ENCODE results near the gene MPND.

- TF ChIP-seq SUZ12 (IDR thresholded peaks at IDR 0.05; ENCODE audit: extremely low read depth, insufficient read depth, insufficient read length), result no peak
- no peak for TF ChIP-seq YY1 (IDR thresholded peaks at IDR 0.05; ENCODE audit: insufficient read depth, insufficient read length)
- TF ChIP-seq ZNF274 (IDR thresholded peaks at IDR 0.05; ENCODE audit: low read depth, low read length), result no peak
These were observed 37.7 kb upstream of the MPND start for GRCh38 chr19:4305659-4306058.

Data from NT2/D1 (cell line).